WTC11 (cell line): ENCODE measurements around the gene COX6B2.

Experiments used
- ATF3 ChIP-seq: sonication (generic); formaldehyde crosslinking; conservative IDR thresholded peaks from 2 replicates; pipeline ENCODE4 v1.8.1; 2022; ENCODE audit warnings: mild to moderate bottlenecking, missing genetic modification reagents
- CBFB ChIP-seq: sonication (generic); formaldehyde crosslinking; IDR thresholded peaks from 2 replicates; pipeline ENCODE4 v1.8.1; 2022; ENCODE audit warnings: mild to moderate bottlenecking, low read depth, missing genetic modification reagents
- E2F4 ChIP-seq: sonication (generic); formaldehyde crosslinking; IDR thresholded peaks from 2 replicates; pipeline ENCODE4 v1.8.1; 2022; ENCODE audit warnings: low read depth, mild to moderate bottlenecking, moderate library complexity, missing genetic modification reagents, borderline replicate concordance
- ERG ChIP-seq: fragments of 250-450 bp; sonication (Bioruptor Pico); IDR thresholded peaks from 2 replicates; pipeline ENCODE4 v1.8.0; 2021; ENCODE audit warnings: mild to moderate bottlenecking
- IRF1 ChIP-seq: sonication (generic); formaldehyde crosslinking; IDR thresholded peaks from 2 replicates; pipeline ENCODE4 v1.8.0; 2023; ENCODE audit warnings: missing genetic modification reagents
- JUN ChIP-seq: sonication (generic); formaldehyde crosslinking; IDR thresholded peaks from 2 replicates; pipeline ENCODE4 v1.8.0; 2023; ENCODE audit warnings: mild to moderate bottlenecking, missing genetic modification reagents
- KAT7 ChIP-seq: sonication (generic); formaldehyde crosslinking; IDR thresholded peaks from 2 replicates; pipeline ENCODE4 v1.8.1; 2023; ENCODE audit warnings: missing genetic modification reagents, mild to moderate bottlenecking, borderline replicate concordance
- MAX ChIP-seq: sonication (generic); formaldehyde crosslinking; IDR thresholded peaks from 2 replicates; pipeline ENCODE4 v1.8.0; 2022; ENCODE audit warnings: mild to moderate bottlenecking, missing genetic modification reagents
- NFYB ChIP-seq: sonication (generic); formaldehyde crosslinking; conservative IDR thresholded peaks from 2 replicates; pipeline ENCODE4 v1.8.0; 2022; ENCODE audit warnings: low read depth, missing genetic modification reagents
- ZNF138 ChIP-seq: sonication (generic); formaldehyde crosslinking; conservative IDR thresholded peaks from 2 replicates; pipeline ENCODE4 v1.8.1; 2022; ENCODE audit warnings: mild to moderate bottlenecking, moderate library complexity, missing genetic modification reagents
- ZNF396 ChIP-seq: fragments of 250-450 bp; sonication (Bioruptor Pico); IDR thresholded peaks from 2 replicates; pipeline ENCODE4 v1.8.0; 2021; ENCODE audit warnings: mild to moderate bottlenecking, moderate library complexity, borderline replicate concordance
- ZNF423 ChIP-seq: fragments of 250-450 bp; sonication (Bioruptor Pico); IDR thresholded peaks from 2 replicates; pipeline ENCODE4 v2.1.2; 2022; ENCODE audit warnings: mild to moderate bottlenecking, moderate library complexity
- TF ChIP-seq, protein P1 (sequence below): fragments of 200-600 bp; IDR thresholded peaks from 2 replicates; pipeline ENCODE4 v1.8.0; 2022; ENCODE audit warnings: antibody characterized with exemption

DNA sequence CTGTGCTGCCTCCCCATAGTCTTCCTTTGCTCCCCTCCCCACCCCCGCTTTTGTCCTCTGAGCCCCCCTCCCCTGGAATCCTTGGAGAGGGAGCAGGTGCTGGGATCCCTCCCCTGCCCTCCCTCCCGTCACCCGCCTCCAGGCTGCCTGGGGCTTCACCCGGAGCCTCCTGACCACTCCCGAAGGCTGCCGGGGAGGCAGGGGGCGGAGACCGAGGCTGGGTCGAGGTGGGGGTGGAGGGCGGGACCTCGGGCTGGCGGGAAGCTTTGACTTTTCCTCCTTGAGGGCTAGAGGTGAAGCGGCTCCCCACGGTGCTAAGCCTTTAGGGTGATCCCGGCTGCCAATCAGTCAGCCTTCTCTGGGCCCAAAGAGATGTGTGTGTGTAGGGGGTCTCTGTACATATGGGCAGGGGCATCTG is 13.3 kb downstream of the COX6B2 start:
- TF ChIP-seq, protein P1, sequence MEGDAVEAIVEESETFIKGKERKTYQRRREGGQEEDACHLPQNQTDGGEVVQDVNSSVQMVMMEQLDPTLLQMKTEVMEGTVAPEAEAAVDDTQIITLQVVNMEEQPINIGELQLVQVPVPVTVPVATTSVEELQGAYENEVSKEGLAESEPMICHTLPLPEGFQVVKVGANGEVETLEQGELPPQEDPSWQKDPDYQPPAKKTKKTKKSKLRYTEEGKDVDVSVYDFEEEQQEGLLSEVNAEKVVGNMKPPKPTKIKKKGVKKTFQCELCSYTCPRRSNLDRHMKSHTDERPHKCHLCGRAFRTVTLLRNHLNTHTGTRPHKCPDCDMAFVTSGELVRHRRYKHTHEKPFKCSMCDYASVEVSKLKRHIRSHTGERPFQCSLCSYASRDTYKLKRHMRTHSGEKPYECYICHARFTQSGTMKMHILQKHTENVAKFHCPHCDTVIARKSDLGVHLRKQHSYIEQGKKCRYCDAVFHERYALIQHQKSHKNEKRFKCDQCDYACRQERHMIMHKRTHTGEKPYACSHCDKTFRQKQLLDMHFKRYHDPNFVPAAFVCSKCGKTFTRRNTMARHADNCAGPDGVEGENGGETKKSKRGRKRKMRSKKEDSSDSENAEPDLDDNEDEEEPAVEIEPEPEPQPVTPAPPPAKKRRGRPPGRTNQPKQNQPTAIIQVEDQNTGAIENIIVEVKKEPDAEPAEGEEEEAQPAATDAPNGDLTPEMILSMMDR = no peak
- TF ChIP-seq ZNF138 (CRISPR knock-in tag) (no peak), KAT7 (CRISPR knock-in tag) (no peak), ERG (CRISPR knock-in tag) (no peak), ZNF423 (CRISPR knock-in tag) (no peak), IRF1 (CRISPR knock-in tag) (no peak), ZNF396 (CRISPR knock-in tag) (no peak), JUN (CRISPR knock-in tag) (no peak), NFYB (no peak), E2F4 (no peak), CBFB (no peak), MAX (CRISPR knock-in tag) (no peak), ATF3 (CRISPR knock-in tag) (no peak)
